HCT116 (cell line): ENCODE measurements around the gene S100A1.

ENCODE experiments used
- EZH2 ChIP-seq: fragments of 200-600 bp; sonication (generic); IDR thresholded peaks from 2 replicates; pipeline ENCODE4 v1.6.1; 2017; ENCODE audit warnings: antibody characterized with exemption, mixed run types
- POLR2A ChIP-seq: IDR thresholded peaks from 2 replicates; pipeline ENCODE4 v1.7.0; 2011; ENCODE audit warnings: borderline replicate concordance; ENCODE audit not compliant: insufficient read depth, insufficient read length; ENCODE audit errors: extremely low read depth
- YY1 ChIP-seq: IDR thresholded peaks from 2 replicates; pipeline ENCODE4 v1.6.1; 2011; ENCODE audit warnings: low read length, low read depth, moderate library complexity, mild to moderate bottlenecking; ENCODE audit not compliant: insufficient replicate concordance; ENCODE audit errors: extremely low read depth
- TF ChIP-seq, protein P1 (sequence below), 3 experiments: fragments of 200-600 bp in 1 of 3; sonication (generic) in 1 of 3; IDR thresholded peaks in 2 of 3; conservative IDR thresholded peaks in 1 of 3; 2 replicates each; pipeline ENCODE4 v1.5.1; 2012 to 2017; ENCODE audit warnings: low read depth in 2 of 3, low read length in 2 of 3, antibody characterized with exemption in 1 of 3, borderline replicate concordance in 1 of 3, control low read depth in 1 of 3, mild to moderate bottlenecking in 1 of 3, mixed read lengths in 1 of 3, mixed run types in 1 of 3, moderate library complexity in 1 of 3; ENCODE audit not compliant: insufficient read depth in 1 of 3
- TF ChIP-seq, protein P2 (sequence below): IDR thresholded peaks from 2 replicates; pipeline ENCODE4 v1.6.1; 2012; ENCODE audit warnings: low read depth
- TF ChIP-seq, protein P3 (sequence below): IDR thresholded peaks from 2 replicates; pipeline ENCODE4 v1.6.1; 2012
- TF ChIP-seq, protein P4 (sequence below): IDR thresholded peaks from 2 replicates; pipeline ENCODE4 v1.6.1; 2011; ENCODE audit warnings: mild to moderate bottlenecking, low read length, moderate library complexity; ENCODE audit not compliant: insufficient replicate concordance; ENCODE audit errors: extremely low read depth

DNA sequence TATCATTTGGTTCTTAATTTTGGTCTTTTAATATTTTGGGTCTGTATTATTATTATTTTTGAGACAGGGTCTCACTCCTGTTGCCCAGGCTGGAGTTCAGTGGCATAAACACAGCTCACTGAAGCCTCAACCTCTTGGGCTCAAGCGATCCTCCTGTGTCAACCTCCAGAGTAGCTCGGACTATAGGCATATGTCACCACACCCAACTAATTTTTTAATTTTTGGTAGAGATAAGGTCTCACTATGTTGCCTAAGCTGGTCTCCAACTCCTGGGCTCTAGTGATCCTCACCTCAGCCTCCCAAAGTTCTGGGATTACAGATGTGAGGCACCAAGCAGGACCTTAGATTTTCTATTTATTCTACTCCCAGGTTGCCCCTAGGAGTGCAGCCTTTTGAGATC, 45.3 kb downstream of the S100A1 start:
- TF ChIP-seq, protein P1, sequence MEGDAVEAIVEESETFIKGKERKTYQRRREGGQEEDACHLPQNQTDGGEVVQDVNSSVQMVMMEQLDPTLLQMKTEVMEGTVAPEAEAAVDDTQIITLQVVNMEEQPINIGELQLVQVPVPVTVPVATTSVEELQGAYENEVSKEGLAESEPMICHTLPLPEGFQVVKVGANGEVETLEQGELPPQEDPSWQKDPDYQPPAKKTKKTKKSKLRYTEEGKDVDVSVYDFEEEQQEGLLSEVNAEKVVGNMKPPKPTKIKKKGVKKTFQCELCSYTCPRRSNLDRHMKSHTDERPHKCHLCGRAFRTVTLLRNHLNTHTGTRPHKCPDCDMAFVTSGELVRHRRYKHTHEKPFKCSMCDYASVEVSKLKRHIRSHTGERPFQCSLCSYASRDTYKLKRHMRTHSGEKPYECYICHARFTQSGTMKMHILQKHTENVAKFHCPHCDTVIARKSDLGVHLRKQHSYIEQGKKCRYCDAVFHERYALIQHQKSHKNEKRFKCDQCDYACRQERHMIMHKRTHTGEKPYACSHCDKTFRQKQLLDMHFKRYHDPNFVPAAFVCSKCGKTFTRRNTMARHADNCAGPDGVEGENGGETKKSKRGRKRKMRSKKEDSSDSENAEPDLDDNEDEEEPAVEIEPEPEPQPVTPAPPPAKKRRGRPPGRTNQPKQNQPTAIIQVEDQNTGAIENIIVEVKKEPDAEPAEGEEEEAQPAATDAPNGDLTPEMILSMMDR (IDR thresholded peaks at IDR 0.05 in 2 of 3, conservative IDR thresholded peaks at IDR 0.05 in 1 of 3; ENCODE audit: borderline replicate concordance in 1 of 3, insufficient read depth in 1 of 3, low read depth in 2 of 3, low read length in 2 of 3): no peak
- TF ChIP-seq POLR2A: no peak
- no peak for TF ChIP-seq YY1
- TF ChIP-seq, protein P2, sequence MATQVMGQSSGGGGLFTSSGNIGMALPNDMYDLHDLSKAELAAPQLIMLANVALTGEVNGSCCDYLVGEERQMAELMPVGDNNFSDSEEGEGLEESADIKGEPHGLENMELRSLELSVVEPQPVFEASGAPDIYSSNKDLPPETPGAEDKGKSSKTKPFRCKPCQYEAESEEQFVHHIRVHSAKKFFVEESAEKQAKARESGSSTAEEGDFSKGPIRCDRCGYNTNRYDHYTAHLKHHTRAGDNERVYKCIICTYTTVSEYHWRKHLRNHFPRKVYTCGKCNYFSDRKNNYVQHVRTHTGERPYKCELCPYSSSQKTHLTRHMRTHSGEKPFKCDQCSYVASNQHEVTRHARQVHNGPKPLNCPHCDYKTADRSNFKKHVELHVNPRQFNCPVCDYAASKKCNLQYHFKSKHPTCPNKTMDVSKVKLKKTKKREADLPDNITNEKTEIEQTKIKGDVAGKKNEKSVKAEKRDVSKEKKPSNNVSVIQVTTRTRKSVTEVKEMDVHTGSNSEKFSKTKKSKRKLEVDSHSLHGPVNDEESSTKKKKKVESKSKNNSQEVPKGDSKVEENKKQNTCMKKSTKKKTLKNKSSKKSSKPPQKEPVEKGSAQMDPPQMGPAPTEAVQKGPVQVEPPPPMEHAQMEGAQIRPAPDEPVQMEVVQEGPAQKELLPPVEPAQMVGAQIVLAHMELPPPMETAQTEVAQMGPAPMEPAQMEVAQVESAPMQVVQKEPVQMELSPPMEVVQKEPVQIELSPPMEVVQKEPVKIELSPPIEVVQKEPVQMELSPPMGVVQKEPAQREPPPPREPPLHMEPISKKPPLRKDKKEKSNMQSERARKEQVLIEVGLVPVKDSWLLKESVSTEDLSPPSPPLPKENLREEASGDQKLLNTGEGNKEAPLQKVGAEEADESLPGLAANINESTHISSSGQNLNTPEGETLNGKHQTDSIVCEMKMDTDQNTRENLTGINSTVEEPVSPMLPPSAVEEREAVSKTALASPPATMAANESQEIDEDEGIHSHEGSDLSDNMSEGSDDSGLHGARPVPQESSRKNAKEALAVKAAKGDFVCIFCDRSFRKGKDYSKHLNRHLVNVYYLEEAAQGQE: no peak
- TF ChIP-seq EZH2: no peak
- TF ChIP-seq, protein P3, sequence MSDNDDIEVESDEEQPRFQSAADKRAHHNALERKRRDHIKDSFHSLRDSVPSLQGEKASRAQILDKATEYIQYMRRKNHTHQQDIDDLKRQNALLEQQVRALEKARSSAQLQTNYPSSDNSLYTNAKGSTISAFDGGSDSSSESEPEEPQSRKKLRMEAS: no peak
- TF ChIP-seq, protein P4, sequence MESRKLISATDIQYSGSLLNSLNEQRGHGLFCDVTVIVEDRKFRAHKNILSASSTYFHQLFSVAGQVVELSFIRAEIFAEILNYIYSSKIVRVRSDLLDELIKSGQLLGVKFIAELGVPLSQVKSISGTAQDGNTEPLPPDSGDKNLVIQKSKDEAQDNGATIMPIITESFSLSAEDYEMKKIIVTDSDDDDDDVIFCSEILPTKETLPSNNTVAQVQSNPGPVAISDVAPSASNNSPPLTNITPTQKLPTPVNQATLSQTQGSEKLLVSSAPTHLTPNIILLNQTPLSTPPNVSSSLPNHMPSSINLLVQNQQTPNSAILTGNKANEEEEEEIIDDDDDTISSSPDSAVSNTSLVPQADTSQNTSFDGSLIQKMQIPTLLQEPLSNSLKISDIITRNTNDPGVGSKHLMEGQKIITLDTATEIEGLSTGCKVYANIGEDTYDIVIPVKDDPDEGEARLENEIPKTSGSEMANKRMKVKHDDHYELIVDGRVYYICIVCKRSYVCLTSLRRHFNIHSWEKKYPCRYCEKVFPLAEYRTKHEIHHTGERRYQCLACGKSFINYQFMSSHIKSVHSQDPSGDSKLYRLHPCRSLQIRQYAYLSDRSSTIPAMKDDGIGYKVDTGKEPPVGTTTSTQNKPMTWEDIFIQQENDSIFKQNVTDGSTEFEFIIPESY: no peak
